GM18868 (cell line): ENCODE data around the gene SPTB.

ENCODE experiments used
- ATAC-seq: cut with Tn5 transposase; IDR thresholded peaks from one replicate; pipeline ENCODE4 v1.9.1; 2021; ENCODE audit warnings: mild to moderate bottlenecking, moderate library complexity; ENCODE audit not compliant: unreplicated experiment

Gene SPTB

DNA sequence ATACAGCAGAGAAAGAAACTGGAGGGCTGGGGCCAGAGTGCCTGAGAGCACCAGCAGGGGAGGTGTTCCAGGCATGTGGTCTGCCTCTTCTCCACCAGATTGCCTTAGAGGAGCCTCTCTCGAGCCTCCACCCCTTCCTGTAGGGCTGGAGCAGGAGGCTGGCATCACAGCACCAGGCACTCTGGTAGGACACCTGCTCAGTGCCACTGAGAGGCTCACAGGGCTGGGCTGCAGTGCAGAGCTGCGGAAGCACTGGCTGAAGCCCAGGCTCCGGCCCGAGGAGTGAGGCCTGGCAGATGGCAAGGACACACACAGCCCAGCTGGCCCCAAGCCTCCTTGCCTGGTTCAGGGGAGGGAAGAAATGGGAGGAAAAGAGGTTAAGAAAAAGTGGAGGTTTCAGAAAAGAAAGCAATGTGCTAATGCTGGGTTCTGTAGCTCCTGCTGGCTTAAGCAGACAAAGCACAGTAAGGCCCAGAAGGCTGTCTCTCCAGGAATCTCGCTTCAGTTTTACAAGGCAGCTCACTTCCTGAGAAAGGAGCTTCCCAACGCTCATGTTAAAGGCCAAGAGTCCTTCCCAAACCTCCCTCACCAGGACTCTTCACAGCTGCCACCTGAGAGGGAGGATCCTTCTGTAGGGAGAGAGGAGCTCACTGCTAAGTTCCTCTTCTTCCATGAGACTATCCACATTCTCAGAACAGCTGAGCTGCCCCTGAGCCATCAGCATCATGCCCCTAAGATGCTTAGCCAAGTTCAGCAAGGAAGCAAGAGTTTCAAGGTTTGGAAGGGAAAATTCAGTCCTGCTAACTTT lies 23.8 kb downstream of the SPTB start:
- ATAC-seq: no peak

DNA sequence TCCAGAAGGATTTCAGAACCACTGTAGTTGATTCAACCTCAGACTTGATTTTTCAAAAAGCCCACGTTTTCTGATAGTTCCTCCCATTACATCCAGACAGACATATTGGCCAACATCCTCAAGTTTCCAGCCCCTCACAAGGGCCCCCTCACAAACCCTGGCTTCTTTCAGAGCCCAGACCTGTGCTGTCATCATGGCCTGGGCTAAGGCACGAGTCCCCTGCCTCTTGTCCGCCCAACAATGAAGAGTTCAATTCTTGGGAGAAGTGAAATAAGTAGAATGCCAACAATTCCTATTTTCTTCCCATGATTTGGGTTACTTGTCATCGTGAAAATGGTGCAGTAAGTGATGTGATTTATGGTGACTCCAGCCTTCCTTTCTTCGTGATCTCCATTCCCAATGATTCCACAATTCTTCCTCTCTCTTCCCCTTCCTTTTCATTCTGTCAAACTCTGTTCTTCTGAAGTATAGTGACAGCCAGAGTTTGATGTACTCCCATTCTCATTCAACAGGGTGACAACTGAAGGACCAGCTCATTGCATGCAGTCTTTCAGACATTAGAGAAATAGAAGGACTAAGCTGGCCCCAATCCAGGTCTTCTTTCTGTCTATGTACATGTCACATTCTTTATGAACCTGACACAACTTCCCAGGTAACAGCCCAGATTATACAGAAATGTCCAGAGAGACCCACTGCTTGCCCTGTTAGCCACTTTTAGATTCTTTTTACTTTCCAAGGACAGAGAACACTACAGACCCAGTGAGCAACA lies 29.2 kb downstream of the SPTB start:
- ATAC-seq: no peak

DNA sequence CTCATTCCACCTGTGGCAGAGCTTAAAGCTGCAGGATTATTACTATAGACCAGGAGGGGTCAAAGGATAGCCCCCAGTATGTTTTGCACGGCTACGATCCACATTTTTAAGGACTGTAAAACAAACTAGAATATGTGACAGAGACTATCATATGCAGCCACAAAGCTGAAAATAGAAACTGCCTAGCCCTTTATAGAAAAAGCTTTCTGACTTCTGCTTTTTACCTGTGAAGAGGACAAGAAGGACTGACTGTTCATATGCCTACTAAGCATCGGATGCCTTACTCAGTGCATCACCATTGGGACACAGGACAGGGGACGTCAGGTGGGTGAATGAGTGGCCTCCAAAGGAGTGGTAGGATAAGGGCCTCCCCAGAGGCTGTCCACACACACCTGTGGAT lies 29.8 kb downstream of the SPTB start:
- ATAC-seq: peak; percentile 66

DNA sequence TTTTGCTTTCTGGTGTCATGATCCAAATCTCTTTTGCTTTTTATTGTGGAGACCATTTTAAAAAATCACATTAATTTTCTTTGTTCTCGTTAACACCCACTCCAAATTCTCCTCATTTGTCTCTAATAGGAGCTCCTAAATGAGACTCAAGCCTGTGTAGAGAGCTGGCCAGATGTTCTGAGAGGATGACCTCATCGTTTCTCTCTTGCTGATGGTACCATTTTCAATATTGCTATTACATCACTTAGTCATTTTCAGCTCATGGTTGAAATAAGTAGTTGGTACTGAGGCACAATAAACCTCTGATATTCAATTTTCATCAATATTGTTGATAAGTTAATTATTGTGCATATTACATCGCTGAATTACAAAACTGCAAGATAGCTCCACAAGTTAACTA lies 31.5 kb downstream of the SPTB start:
- no peak for ATAC-seq

DNA sequence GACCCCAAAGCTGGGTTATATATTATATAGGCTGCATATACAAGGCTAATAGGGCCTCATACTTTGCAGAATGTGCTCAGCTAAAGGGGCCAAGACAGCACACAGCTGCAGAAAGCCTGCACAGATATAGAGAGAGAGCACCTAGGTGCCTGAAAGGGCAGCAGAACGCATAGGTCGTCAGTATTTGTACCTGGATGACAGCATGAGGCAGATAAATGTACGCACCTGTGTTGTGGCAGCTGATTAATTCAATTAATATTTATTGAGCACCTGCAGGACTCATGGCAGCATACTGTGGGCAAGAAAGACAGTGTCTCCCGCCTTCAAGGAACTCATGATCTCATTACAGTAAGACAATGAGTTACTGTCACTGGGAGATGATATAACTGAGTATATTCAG lies 33.4 kb downstream of the SPTB start:
- no peak for ATAC-seq

DNA sequence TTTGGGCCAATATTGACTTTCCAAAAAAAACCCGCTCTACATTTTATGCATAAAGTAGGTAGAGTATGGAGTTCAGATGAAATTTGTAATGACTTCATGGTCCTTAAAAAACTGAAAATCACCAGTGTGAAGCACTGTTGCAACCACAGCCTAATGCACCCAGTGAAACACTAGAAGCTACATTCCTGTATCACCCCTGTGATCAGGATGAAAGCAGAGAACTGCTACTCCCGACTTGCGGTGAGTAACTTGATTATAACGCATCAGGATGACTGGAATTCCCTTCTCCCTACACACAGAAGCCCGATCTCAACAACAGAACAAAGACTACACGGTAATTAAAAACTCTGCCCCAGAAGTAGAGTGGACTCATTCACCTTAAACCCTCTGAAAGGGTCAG lies 33.8 kb downstream of the SPTB start:
- ATAC-seq: no peak

DNA sequence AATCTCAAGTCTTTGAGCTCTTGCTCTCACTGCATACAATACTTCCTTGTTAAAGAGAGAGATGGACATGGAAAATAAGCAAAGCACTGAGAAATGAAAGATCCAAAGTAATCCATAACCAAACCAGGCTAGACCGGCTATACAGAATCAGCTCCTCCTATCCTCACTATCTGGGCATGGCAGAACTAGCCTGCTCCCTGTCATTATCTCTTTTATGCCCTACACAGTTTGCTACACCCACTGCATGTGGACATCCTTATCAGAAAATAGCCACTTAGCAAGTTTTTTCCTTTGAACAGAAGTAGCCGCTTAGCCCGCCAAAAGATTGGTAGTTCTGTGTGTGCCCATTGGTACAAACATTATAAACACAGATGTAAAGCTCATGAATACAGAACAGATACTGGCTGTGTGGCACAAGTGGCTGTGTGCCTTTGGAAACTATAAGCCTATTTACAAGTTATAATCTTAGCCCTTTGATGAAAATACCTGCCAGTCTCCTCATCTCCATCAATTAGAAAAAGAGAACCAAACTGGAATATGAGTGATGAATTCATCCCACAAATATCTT lies 34.7 kb downstream of the SPTB start:
- no peak for ATAC-seq

DNA sequence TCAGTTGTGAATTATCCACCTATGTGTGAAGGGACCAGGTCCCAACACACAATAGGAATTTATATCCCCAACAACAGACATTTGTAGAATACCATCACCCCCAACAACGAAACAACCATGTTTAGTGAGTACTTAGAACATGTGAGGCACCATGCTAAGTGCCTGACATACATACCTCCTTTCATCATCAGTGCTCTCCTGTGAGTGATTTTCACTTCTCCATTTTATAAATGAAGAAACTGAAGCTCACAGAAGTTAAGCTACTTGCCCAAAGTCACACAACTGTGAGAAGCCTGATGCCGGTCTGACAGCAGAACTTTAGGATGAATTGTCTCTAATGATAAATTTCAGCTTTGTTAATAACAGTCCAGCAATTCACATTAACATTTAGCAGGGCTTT lies 35.4 kb downstream of the SPTB start:
- peak; percentile 93 for ATAC-seq

DNA sequence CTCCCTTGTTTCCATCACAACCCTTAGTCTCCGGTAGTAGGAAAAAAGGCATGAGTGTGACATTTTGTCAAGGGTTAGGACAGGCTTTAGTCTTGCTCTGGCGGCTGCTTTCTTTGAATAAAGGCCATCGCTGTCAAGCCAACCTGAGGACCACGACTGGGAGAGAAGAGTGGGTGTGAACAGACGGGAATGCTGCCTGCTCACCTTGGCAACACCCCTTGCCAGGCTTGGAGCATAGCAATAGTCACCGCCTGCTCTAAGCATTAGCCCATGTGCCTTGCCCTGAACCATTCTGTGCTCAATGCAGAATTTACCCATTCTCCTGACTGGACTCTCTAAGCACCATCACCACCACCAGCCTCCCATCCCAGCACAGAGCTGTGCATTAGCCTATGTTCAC lies 36.2 kb downstream of the SPTB start:
- ATAC-seq: no peak

DNA sequence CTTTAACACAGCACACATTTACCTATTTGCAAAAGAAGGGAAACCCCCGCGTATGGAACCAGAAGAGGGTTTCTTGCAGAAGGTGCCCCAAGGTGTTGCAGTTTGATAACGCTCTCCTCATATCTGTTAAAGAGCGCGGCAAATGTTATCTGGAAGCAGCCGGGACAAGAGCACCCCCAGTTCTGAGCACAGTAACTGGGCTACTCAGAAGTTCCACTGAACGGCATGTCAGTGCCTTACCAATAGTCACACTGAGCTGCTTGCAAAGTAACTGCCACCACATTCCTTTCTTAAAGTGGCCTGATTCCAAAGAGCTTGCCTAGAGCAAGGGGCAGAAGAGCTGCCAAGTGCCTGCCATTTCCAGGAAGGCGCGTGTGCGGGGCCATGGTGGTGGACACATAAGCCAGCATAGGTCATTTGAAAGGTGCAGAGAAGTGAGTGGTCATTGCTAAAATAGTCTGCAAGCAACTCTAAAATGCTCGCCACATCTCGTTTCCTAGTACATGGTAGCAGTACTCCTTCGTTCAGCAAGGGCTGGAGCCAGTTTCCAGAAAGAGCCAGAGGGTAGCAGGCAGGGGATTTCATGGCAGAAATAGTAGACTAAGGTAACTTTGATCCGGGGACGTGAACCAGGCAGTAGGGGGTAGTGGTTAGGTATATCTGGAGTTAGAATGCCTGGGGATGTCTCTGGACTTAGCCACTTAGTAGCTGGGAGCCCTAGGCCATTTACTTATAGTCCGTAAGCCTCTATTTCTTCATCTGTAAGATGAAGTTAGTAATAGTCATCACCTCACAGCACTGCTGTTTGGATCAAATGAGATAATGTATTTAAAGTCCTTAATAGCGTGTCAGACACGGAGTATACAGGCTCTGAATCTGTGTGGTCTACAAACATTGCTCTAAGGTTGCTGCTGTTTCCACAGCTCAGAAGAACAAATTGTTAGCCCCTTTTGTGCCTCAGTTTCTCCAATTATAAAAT lies 37.6 kb downstream of the SPTB start:
- no peak for ATAC-seq

DNA sequence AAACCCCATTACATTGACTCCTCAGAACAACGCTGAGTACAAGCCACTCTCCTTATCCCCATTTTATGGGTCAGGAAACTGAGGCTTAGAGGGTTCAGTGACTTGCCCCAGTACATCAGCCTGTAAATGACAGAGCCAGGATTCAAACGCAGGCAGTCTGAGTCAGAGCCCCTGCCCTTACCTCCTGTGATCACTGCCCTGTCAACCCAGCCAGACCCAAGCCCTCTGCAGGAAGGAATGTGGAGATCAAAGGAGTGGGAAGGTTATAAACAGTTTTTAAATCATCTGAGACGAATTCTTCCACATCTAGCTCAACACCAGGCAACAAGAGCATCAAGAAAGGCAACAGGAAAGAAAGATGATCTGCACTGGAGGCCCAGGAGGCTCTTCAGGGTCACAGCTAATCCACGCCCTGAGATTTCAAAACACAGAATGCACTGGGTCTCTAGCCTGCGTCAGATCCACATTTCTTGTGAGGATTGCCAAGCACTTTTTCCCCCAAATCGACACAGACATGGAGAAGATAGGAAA lies 38.5 kb downstream of the SPTB start:
- no peak for ATAC-seq

DNA sequence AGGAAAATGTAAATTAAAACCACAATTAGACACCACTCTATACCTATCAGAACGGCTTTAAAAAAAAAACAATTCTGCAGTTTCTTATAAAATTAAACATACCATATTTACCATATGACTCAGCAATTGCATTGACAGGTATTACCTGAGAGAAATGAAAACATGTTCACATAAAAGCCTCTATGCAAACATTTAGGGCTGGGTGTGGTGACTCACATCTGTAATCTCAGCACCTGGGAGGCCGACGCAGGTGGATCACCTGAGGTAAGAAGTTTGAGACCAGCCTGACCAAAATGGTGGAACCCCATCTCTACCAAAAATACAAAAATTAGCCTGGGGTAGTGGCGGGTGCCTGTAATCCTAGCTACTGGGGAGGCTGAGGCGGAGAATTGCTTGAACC lies 41.1 kb downstream of the SPTB start:
- ATAC-seq: no peak

DNA sequence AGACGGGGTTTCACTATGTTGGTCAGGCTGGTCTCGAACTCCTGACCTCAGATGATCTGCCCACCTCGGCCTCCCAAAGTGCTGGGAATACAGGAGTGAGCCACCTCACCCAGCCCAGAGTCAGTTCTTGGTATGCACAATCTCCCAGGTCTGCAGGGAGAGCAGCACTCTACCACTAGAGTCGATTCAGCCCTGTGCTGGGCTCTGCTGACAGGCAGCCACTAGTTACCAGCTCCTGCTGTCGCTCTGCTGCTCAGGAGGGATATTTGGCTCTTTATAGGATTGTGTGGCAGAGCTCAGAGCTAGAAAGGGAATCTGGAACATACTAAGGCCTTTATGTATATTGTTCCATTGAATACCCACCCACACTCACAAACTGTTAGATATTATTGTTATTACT lies 44.3 kb downstream of the SPTB start:
- ATAC-seq: no peak

DNA sequence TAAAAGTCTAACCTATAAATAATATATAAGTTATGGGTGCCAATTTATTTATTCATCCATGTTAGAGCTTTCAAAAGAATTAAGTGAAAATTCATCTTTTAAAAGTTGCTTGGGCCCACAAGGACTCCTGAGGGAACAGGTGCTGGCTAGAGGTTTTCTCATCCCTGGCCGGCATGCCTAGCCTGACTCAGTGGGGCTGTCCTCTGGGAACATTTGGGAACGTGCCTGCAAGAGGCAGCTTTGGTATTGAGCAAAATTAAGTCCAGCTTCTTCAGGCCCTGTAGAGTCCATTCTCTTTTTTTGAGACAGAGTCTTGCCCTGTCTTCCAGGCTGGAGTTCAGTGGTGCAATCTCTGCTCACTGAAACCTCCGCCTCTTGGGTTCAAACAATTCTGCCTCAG lies 44.7 kb downstream of the SPTB start:
- no peak for ATAC-seq

DNA sequence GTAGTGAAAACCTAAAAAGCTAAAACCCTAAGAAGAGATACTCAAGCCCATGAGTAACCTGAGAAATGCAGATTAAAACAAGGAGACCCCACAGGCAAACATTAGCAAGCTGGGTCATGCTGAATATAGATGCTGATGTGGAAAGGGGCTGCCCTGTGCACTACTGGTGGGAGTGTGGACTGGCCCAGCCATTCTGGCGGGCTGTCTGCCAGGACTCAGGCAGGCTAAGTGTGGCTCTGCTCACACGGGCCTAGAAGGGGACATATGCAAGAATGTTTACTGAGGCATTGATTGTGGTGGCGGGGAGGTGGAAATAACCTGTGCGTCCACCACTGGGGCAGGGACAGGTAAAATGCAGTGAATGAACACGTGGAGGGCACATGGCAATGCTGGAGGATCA lies 48.3 kb downstream of the SPTB start:
- ATAC-seq: no peak

DNA sequence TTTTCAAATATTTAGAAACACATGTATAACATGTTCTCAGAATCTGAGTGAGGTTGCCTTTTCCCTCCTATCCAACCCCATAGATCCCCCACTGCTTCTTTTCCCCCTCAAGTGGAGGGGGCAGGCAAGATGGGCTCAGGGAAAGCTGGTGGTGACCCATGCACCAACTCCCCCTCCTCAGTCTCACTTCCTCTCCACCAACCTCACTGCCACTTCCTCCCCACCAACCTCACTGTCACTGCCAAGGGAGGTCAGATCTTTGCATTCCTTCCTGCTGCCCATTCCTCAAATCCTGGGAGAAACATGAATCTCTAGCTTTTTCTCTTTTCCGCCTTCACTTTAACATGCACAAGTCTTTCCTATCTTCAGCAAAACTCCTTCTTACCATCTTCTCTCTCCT lies 48.7 kb downstream of the SPTB start:
- ATAC-seq: no peak

DNA sequence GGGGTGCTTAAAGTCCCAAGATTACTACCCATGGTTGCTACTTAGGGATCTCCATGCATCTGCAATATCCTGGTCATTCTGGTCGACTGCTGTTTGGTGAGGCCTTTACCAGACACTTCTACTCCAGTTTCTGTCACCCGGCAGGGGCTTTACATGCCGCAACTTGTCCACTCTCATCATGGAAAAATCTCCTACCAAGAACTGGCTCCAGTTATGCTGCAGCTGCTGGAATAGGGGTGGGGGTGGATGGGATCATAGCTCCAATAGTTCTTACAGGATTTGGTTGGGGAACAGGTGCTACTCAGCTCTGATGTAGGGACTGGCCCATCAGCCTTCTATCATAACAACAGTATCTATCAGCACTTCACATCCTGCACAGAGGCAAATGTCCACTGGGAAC lies 51.6 kb downstream of the SPTB start:
- ATAC-seq: no peak

DNA sequence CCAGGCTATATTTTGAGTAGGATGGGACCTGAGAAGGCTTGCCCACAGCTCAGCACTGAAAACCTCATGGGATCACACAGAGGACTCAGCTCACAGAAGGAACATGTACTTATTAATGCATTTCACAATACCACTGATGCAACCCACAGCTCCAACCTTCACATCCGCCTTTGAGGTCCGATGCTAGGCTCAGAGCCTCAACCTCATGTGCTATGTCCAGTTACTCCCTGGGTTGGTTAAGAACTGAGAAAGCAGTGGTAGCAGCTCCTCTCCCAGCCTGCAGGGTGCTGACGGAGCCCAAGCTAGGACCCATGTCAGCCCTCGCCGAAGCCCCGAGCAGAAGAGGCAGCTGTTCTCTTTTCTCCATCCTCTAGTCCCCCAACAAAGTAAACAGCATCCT lies 52.9 kb downstream of the SPTB start:
- no peak for ATAC-seq

DNA sequence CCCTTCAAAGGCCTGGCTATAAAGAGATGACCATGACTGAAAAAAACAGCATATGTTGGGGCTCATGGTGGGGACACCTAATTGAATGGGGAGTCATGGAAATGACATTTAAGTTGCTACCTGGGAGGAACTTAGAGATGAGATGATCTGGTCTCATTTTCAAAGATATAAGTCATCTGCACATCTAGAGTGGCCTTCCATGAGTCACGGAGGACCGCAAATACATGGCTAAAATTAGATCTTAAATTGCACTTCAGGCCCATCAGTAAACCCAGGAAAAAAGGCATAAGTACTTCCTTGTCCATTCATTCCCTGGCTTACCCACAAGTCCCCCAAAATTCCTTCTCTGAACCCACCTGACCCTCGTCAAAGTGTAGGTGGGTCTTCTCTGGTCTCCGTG lies 53.4 kb downstream of the SPTB start:
- ATAC-seq: no peak

DNA sequence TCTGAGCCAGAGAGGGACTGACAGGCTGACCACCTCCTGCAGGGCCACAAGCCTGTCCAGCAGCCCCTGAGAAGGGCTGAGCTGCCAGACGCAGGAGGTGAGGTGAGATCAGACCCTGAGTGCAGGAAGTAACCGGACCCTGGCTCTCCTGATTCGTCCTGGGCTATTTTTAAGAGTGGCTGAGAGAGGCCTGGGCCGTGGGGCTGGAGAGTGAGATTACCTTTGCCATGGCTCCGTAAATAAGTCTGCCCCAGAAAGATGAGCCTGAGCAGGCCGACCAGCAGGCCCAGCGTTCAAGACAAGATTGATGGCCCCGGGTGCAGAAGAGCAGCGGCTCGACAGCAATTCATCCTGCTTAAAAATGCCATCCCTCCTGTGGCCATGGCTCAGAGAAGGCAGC lies 54.2 kb downstream of the SPTB start:
- ATAC-seq: no peak

DNA sequence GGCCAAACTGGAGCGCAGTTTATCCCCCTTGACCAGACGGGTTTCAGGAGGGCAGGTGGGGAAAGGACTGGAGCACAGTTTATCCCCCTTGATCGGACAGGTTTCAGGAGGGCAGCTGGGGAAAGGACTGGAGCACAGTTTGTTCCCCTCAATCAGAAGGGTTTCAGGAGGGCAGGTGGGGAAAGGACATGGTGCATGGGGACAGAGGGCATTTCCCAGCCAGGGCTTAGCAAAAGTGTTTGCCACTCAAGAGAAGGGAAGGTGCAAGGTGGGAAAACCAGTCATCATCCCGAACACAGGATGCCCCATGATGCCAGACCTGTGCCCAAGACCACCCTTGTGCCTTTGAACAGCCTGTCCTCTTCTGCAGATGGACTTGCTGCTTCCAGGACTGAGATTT lies 54.7 kb downstream of the SPTB start:
- no peak for ATAC-seq
